H7 (cell line): Measurements from ENCODE around the gene PRKACA. TPM values are rescaled to one million over a fixed set of nuclear protein-coding genes. Genes with fewer than 3 reads are reported as not detected.

Experiments used
- DNase-seq: peaks from one replicate; pipeline ENCODE4 v3.0.0; 2012
- H3K27me3 ChIP-seq: 2 replicates; pipeline ENCODE4 v1.6.0; 2011; ENCODE audit warnings: mild to moderate bottlenecking, low read length; ENCODE audit not compliant: control insufficient read depth, insufficient read depth
- H3K36me3 ChIP-seq: replicated peaks from 2 replicates; pipeline ENCODE4 v1.5.1; 2011; ENCODE audit warnings: low read length; ENCODE audit not compliant: control insufficient read depth, insufficient read depth
- H3K4me3 ChIP-seq: 2 replicates; pipeline ENCODE4 v1.5.1; 2011; ENCODE audit warnings: low read depth, mild to moderate bottlenecking, control low read depth, low read length, moderate library complexity; ENCODE audit not compliant: insufficient read depth
- total RNA-seq: library from RNA; depleted of rRNA; stranded (reverse); fragments of >200 nt; shearing (Covaris generic); gene quantifications from 2 replicates; pipeline ENCODE4 v1.2.3, GENCODE V29; 2014

Gene PRKACA
- total RNA-seq, 1 experiment from 2014 or later: 31.7 TPM

DNA sequence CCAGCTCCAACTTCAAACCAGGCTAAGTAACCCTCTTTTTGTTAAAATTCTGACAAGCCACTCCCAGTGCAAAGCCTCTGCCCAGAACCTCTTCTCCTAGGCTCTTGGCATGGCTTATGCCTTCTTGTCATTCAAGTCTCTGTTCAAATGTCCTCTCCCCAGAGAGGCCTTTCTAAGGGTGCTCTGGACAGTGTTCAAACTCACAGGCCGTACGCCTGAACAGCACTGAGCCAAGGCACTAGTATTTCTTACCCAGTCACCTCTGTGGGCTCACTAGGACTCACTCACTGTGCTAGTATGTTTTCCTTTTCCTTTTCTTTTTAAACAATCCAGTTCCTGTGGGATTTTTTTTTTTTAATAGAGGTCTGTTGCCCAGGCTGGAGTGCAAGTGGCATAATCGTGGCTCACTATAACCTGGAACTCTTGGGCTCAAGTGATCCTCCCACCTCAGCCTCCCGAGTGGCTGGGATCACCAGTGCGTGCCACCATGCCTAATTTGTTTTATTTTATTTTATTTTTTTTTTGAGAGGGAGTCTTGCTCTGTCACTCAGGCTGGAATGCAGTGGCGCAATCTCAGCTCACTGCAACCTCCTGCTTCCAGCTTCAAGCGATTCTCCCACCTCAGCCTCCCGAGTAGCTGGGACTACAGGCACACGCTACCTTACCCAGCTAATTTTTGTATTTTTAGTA is 21.2 kb upstream of the PRKACA start:
- no peaks in the 10 kb centered on the region for H3K27me3 ChIP-seq
- no peak overlapping the region for H3K4me3 ChIP-seq
- DNase-seq: no peak
- no peaks in the 10 kb centered on the region for H3K36me3 ChIP-seq

DNA sequence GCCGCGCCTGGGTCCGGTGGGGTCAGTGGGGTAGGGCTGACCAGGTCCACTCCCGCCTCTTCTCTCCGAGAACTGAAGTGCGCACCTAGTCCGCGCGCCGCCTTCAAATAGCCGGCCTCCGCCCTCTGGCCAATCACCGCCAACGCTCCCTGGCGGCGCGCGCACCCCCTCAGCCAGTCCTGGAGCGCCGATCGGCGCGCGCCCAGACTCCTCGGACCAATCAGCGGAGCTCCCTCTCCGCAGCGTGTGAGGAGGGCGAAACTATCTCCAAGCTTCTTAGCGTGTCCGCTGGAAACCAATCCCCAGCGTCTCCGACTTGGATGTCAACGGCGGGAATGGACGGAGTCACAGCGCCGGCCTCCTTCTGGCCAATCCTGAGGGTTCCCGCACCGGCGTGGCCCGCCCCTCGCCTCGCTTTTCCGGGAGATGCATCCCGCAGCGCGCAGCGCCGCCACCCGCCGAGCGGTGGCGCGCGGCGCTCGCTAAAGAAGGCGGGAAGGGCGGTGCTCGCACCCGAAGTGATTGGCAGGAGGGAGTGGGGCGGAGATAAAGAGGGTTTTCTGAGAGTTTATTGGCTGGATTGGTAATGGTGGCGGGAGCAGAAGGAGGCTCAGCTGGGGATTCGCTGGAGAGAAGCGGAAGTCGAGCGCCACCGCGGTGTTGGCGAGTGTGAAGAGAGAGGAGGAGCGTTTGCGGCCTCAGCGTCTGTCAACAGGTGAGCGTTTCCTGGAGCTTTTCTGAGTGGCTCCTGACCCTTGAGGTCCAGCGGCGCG is 19.1 kb upstream of the PRKACA start, which contains the start of gene ASF1B:
Gene ASF1B, minus strand, starts transcription at position 81 of the 773 bp plus-strand sequence. CDS start 133 bp downstream, outside the sequence.
- peak; percentile 99 for DNase-seq
- H3K4me3 ChIP-seq: peak within 1 kb of the TSS; percentile 91
- H3K27me3 ChIP-seq: no peaks in the 10 kb centered on the region
- H3K36me3 ChIP-seq: no peaks in the 10 kb centered on the region

DNA sequence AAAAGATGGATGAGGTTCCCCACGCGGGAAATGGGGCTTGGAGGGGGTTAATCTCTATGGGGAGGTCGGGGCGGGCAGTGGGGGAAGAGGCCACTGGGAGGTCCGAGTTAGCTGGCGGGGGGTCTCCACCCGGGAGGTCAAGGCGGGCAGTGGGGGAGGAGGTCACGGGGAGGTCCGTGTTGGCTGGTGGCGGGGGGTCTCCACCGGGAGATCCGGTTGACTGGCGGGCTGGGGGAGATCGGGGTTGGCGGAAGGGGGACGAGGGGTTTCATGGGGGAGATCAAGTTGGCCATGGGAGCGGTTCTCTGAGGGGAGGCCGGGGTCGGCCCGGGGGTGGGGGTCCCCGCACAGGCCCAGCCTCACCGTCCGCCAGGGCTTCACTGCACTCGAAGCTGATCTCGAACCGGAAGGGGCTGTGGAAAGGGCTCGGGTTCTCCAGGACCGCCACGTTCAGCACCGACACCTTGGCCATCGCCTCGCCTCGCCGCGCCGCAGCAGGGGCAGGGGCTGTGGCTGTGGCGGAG is 18.5 kb upstream of the PRKACA start:
- Histone ChIP-seq H3K36me3 (no peaks in the 10 kb centered on the region), H3K27me3 (no peaks in the 10 kb centered on the region), H3K4me3 (peak overlapping the region; percentile 91)
- peak; percentile 84 for DNase-seq

DNA sequence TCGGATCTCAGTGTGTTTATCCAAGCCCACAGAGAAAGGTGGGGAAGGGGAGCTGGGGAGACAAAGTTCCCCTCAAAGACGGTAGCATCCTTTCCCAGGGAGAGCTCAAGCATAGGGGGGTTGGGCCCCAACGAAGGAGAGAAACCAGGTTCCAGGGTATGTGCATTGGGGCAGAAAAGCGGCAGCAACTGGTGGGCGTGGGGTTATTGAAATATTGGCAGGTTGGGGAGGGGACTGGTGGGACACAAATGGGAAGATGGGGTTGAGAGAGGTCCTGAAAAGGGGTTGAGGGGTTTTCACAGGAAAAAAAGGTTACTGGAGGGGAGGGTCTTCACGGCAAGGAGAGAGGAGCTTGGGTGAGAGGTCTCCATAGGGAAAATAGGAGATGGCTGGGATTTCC is 17.8 kb upstream of the PRKACA start:
- peak; percentile 38 for DNase-seq
- H3K36me3 ChIP-seq: no peaks in the 10 kb centered on the region
- peak overlapping the region; percentile 91 for H3K4me3 ChIP-seq
- H3K27me3 ChIP-seq: no peaks in the 10 kb centered on the region

DNA sequence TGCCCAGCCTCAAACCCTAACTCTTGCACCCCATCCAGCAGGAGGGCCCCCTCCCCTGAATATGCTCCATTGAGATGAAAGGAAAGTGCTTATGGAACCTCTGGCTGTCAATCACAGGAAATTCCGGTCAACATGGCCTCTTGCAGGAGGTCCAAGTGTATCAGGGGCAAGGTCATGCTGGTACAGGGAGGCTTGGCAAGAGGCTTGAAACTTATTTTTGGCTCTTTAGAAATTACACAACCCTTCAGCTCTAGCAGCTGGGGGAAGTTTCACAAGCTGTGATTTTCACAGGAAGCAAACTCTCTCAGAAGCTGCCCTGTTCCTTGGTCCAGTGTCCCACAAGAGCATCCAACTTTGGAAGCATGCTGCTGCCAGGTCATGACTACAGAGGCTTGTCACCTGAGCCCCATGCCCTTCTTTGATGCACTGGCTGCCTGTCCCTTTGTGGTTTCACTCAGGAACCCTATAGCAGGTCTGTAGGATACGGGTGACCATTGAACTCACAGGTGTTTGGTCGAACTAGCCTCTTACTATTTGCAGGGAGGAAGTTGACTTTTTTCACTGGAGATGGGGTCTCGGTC is 10.5 kb upstream of the PRKACA start:
- peaks cover 9% of the 10 kb centered on the region for H3K36me3 ChIP-seq
- no peak for DNase-seq
- H3K27me3 ChIP-seq: no peaks in the 10 kb centered on the region
- H3K4me3 ChIP-seq: no peak overlapping the region

DNA sequence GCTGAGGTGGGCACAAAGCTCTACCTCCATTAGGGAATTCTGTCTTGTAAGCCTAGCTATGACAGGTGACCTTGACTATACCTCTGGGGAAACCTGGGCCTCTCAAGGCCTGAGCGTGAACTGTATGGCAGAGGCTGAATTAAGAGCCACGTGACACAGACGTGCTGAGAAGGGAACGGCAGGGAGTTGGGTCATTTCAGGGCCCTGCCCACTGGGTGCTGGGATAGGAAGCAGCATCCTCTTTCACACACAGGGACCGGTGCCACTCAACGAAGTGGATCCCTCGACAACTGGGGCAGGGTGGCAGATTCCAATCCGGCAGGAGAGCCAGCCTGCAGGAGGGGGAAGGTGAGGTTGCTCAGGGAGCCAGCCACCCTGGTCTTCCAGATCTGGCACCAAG is 9.6 kb upstream of the PRKACA start:
- Histone ChIP-seq H3K4me3 (no peak overlapping the region), H3K27me3 (no peaks in the 10 kb centered on the region), H3K36me3 (peaks cover 9% of the 10 kb centered on the region)
- no peak for DNase-seq

DNA sequence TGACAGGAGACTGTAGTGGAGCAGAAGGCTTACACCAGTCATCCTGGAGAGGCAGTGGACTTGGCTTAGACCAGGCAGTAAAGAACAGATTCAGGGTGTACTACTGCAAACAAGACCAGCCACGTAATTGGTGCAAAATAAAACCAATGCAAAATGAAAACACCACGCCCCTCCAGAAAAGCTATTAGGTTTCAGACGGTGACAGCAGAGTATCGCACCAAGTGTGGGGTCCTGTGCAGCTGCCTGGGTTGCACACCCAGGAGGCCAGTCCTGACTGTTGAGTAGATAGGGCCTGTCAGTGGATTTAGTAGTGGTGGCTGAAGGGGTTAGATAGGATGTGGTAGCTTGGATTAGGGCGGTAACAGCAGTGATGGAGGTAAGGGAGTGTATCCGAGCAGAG is 5.4 kb upstream of the PRKACA start:
- DNase-seq: no peak
- H3K36me3 ChIP-seq: peaks cover 12% of the 10 kb centered on the region
- H3K4me3 ChIP-seq: no peak overlapping the region
- no peaks in the 10 kb centered on the region for H3K27me3 ChIP-seq

DNA sequence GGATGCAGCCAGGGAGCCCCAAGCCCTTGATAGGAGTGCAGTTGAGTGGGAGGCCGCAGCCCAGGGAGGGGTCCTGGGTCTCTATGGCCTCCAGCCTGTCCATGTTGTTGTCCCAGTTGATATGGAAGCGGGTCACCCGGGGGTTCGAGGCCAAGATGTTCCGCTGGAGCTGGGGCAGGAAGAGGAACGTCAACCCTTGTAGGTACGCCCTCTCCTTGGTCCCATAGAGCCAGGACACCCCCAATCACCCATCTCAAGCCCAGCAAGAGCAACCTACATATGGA is 2.9 kb upstream of the PRKACA start:
- H3K27me3 ChIP-seq: no peaks in the 10 kb centered on the region
- H3K36me3 ChIP-seq: peaks cover 9% of the 10 kb centered on the region
- DNase-seq: no peak
- no peak overlapping the region for H3K4me3 ChIP-seq

DNA sequence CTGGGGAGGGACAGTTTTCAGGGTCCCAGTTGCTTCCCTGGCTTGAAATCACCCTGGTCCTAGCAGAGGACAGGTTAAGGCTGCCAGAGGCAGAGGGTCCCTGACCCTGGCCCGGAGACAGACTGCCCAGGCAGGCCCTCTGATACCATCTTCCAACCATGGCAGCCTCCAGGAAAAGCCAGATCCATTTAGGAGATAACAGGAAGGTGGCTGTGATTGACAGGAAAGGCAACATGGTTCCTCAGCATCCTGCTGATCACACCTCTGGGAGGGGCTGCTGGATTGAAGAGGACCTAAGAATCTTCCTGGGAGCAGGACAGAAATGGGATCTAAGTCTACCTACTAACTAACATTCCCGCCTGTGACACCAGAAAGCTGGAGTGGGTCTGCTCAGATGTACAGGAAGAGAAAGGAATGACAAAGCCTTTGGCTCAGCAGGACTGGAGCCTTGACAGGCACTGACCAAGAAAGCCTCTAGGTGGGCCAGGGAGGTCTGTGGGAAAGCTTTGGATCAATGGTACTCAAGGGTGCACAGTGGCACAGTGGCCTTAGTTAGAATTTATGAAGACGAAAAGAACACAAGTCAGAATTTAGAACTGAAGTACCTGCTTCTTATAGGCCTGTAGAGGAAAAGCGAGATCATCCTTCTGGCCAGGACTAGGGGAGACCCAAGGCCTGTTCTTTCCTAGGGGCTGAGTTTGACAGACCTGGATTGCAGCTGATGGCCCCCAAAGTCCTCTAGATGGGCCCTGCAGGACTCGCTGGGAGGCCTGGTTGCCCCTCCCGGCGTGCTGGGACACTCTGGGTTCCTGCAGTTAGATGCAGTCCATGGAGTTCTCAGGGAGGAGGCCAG is 2.3 kb upstream of the PRKACA start:
- no peak for DNase-seq
- no peaks in the 10 kb centered on the region for H3K27me3 ChIP-seq
- H3K4me3 ChIP-seq: no peak overlapping the region
- H3K36me3 ChIP-seq: peaks cover 9% of the 10 kb centered on the region

DNA sequence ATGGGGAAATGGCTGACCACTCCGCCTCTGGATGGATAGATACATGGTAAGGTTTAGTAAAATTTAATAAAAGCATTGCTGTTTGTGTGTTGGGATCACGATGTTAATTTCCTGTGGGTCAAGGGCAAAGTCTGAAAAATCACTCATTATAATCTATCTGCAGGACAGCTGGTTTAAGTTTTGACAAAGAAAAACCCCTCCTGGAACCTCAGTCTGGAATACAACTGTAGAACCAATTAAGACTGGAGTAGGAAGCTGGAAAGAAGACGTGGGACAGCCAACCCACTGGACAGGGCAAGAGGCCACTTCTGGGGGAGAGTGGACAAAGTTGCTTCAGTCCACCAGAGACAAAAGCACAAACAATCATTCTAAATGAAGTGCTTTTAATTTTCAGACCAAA is 1.6 kb upstream of the PRKACA start:
- Histone ChIP-seq H3K36me3 (peaks cover 4% of the 10 kb centered on the region), H3K27me3 (no peaks in the 10 kb centered on the region), H3K4me3 (no peak overlapping the region)
- DNase-seq: no peak

DNA sequence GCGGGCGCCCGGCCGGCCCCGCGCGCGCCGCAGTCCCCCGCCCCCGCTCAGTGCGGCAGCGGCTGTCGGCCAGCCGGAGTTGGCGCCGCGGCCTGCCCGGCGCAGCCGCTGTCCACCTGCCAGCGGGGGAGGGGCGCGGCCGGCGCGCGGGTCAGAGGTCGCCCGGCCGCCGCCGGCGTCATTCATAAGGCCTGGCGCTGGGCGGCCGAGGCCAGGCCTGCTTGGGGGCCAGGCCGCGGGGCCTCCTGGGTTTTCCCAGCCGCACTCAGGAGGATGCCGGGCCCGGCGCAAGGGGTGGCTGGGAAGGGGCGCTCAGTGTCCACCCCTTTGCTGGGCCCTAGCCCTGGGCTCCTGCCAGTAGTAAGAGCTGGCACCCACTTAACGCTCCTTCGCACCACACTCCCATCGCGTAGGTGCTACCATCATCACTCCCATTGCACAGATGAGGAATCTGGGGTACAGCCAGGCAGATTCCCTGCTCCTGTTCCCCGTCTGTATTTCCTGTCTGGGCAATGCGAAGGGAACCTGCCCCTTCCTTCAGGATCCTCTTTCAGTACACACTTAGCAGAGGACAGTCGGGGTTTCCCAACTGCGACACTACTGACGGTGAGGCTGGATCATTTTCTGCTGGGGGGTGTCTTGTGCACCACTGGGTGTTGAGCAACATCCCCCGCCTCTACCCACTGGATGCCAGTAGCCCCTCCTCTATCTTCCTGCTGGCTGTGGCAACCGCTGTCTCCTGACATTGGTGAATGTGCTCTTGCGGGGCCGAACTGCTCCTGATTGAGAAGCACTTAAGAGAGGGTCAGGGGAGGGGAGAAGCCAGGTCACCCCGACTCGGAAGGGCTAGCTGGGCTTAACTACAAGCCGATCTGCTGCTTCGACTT is 846 bp upstream of the PRKACA start:
- Histone ChIP-seq H3K4me3 (peak overlapping the region; percentile 42), H3K36me3 (peaks cover 4% of the 10 kb centered on the region), H3K27me3 (no peaks in the 10 kb centered on the region)
- no peak for DNase-seq

DNA sequence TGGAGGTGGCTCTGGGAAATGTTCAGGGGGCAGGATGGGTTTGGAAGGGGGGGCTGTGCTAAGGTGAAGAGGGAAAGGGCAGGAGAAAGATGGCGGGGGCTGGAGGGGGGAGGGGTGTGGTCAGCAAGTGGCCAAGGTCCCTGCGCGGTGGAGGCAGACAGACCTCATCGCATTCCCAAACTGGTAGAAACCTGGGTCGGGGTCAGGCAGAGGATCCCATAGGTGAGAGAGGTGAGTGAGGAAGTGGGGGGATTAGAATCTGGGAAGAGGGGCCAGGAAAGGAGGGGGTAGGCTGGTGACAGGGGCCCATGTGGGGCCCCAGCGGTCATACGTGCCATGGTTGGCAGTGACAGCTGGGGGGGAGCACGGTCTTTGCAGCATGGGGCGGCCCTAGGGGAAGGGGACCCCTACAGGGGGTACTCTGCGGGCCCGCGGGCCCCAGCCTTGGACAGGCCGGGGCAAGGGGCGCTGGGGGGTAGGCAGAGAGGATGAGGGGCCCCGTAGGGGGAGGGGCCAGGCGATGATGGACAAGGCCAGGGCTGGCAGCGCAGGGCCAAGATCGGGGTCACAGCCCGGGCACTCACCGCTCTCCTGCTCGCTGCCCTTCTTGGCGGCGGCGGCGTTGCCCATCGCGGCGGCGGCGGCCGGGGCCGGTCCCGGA is 514 bp downstream of the PRKACA start:
- Histone ChIP-seq H3K36me3 (peaks cover 4% of the 10 kb centered on the region), H3K4me3 (peak overlapping the region; percentile 72), H3K27me3 (no peaks in the 10 kb centered on the region)
- DNase-seq: peak; percentile 84

DNA sequence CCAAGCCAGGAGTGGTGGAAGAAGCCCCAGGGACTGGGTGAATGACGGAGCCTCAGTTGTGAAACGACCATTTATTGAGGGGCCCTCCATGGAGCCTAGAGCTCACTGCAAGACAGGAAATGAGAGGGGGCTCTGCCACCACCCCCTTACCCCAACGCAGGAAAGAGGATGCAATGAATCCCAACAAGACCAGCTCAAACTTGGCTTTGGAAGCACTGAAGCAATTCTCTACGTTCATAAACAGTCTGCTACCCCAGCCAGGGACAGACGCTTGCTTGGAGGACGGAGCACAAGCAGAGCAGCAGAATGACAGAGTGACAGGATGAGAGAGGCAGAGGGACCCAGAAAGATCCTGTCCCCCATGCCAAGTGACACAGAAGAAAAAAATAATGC is 1.0 kb downstream of the PRKACA start:
- Histone ChIP-seq H3K36me3 (peaks cover 4% of the 10 kb centered on the region), H3K4me3 (peak overlapping the region; percentile 72), H3K27me3 (no peaks in the 10 kb centered on the region)
- DNase-seq: peak; percentile 31
